GM21528 (cell line): ENCODE measurements around the gene MRI1.
"Not testable (repeated sequence)": the region's sequence is repeated elsewhere in the genome, so short reads cannot be mapped to it uniquely, and the experiment has no call there.

Experiments used
- ATAC-seq: cut with Tn5 transposase; IDR thresholded peaks from one replicate; pipeline ENCODE4 v1.9.1; 2021; ENCODE audit warnings: mild to moderate bottlenecking, moderate library complexity; ENCODE audit not compliant: unreplicated experiment, low FRiP score

Gene MRI1

GRCh38 chr19:13788991-13789390, 24.7 kb downstream of the MRI1 start:
- ATAC-seq, result no peak

GRCh38 chr19:13790354-13790753, 26.0 kb downstream of the MRI1 start:
- no peak for ATAC-seq

- not testable (repeated sequence) for ATAC-seq
Observed at GRCh38 chr19:13793317-13793716, 29.0 kb downstream of the MRI1 start.

GRCh38 chr19:13794398-13794756, 30.1 kb downstream of the MRI1 start:
- ATAC-seq, result no peak

GRCh38 chr19:13794757-13795589, 30.7 kb downstream of the MRI1 start, which contains the start of gene ZSWIM4:
Gene ZSWIM4, plus strand, starts transcription at chr19:13795443. Its CDS starts 206 bp downstream, at chr19:13795649.
- peak; percentile 91 for ATAC-seq

- ATAC-seq, result peak; percentile 26
Observed at GRCh38 chr19:13795595-13796300, 31.4 kb downstream of the MRI1 start.

GRCh38 chr19:13796301-13797057, 32.2 kb downstream of the MRI1 start:
- no peak for ATAC-seq

DNA sequence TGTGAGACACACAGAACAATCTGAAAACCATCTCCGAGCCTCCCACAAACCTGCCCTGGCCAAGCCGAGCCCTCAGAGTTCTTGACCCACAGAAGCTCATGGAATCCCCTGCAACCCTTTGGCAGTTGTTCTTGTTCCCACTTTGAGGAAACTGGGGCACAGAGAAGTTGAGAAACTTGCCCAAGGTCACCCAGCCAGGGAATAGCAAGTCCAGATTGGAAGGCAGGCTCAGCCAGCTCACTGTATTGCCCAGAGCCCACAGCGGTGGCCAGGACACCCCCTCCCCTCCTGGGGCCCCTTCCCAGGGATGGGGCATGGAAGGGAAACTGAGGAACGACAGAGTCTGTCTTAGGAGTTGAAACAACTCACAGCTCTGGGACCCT, 32.7 kb downstream of the MRI1 start:
- no peak for ATAC-seq

GRCh38 chr19:13797870-13798269, 33.5 kb downstream of the MRI1 start:
- no peak for ATAC-seq

GRCh38 chr19:13799669-13800068, 35.3 kb downstream of the MRI1 start:
- no peak for ATAC-seq

- no peak for ATAC-seq
Observed at GRCh38 chr19:13803038-13803437, 38.7 kb downstream of the MRI1 start.

GRCh38 chr19:13804830-13805683, 40.7 kb downstream of the MRI1 start:
- ATAC-seq, result no peak

GRCh38 chr19:13806728-13807127, 42.4 kb downstream of the MRI1 start:
- ATAC-seq, result no peak

DNA sequence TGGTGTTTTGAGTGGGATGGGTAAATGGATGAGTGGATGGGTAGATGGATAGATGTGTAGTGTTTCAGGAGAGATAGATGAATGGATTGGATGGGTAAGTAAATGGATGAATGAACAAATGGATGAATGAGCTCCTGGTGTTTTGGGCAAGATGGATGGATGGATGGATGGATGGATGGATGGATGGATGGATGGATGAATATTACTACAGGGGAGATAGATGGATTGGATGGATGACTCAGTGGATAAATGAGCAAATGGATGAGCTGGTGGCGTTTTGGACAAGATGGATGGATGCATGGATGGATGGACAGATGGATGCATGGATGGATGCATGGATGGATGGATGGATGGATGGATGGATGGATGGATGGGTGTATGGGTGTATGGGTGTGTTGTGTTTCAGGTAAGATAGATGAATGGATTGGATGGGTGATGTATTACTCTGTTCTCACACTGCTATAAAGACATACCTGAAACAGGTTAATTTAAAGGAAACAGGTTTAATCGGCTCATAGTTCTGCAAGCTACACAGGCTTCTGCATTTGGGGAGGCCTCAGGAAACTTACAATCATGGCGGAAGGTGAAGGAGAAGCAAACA, 43.2 kb downstream of the MRI1 start:
- ATAC-seq, result no peak

- no peak for ATAC-seq
Observed at GRCh38 chr19:13808856-13809255, 44.5 kb downstream of the MRI1 start.

- no peak for ATAC-seq
Observed at GRCh38 chr19:13812544-13812943, 48.2 kb downstream of the MRI1 start.

DNA sequence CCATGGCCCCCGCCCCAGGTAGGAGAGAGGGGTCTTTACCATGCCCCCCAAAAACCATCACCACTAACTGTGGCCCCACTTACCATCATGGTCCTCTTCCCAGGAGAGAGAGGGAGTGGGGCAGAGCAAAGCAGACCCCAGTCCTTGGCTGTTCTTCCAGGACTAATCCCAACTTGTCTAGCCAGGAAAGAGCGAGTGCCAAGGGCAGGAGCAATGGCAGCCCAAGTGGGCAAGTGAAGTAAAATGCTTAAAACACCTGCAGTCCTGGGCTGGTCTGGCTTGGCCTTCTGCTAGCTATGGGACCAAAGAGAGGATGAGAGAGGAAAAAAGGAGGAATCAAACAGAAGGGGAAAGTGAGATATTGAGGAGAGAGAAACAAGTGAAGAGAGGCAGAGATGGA, 48.8 kb downstream of the MRI1 start:
- ATAC-seq, result no peak

DNA sequence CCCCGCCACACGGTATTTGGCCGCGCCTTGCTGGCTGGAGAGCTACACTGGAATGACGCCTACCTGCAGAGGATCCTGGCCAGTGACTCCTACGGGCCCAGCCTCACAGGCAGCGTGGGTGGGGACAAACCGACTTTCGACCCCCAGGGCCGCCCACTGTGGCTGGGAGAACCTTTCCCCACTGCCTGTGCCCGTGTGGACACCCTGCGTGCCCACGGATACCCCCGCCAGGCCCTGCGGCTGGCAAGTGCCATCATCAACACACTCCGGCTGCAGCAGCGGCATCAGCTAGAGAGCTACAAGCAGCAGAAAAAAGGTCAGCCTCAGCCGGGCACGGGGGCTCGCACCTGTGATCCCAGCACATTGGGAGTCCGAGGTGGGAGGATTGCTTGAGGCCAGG, 50.2 kb downstream of the MRI1 start:
- ATAC-seq, result no peak

DNA sequence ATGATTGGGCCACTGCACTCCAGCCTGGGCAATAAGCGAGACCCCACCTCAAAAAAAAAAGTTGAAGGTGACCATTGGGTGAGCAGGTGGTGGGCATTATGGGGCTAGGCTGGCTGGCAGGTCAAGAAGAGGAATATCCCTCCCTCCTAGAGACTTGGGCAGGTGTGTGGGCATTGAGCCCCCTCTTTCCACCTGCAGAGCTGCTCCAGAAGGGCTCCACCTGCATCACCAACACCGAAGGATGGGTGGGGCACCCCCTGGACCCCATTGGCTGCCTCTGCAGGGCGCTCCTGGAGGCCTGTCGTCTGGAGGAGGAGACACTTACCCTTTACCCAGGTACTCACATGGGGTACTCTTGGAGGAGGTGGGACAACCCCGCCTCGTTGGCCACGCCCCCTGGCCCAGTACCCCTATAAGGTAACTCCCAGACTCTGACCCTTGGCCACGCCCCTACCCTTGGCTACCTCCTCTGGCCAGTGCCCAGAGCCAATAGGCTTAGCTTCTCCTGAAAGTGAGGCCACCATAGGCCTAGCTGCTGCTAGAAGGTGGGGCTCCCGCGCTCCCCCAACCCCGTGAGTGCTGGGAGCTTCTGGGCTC, 52.8 kb downstream of the MRI1 start:
- ATAC-seq, result no peak
